ENCODE data around the gene CYSRT1. TPM values are rescaled to one million over a fixed set of nuclear protein-coding genes. Genes with fewer than 3 reads are reported as not detected.

CYSRT1 gene
- polyA plus RNA-seq, 1 experiment: 0.74 TPM

DNA sequence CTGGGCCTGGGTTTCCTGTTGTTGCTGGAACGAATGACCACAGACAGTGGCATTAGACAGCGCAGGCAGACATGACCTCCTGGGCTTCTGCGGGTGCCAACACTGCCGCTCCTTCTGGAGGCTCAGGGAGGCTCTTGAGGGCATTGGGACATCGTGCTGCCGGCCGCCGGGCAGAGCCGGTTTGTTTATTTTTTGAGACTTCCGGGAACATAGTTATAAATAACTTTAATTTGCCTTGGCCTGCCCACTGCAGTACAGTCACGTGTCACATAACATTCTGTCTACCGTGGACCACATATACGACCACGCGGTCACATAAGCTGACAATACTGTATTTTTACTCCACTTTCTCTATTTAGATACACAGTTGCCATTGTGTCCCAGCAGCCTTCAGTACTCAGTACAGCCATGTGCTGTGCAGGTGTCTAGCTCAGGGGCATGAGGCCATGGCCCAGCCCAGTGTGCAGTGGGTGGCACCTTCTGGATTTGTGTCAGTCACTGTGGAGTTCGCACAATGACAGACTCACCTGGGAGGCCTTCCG is 44.3 kb downstream of the CYSRT1 start:
- H3K4me3 ChIP-seq (ENCODE audit: low read depth, low read length): no peak overlapping the region
- ChIA-PET CTCF (interaction anchor here (0.7 to 1.3 kb wide), 3 partner anchors 28 to 403 kb away, joined by 3 to 4 read pairs (median 3); no protein-coding TSS in a partner anchor), POLR2A (no interaction called here)
- peak; percentile 51 for DNase-seq (ENCODE audit: low read depth)
- no peaks in the 10 kb centered on the region for H3K27me3 ChIP-seq (ENCODE audit: control insufficient read depth, insufficient read depth, low read length)
- peaks cover 31% of the 10 kb centered on the region for H3K36me3 ChIP-seq (ENCODE audit: control insufficient read depth, insufficient read depth, low read length)
- TF ChIP-seq, protein P1, sequence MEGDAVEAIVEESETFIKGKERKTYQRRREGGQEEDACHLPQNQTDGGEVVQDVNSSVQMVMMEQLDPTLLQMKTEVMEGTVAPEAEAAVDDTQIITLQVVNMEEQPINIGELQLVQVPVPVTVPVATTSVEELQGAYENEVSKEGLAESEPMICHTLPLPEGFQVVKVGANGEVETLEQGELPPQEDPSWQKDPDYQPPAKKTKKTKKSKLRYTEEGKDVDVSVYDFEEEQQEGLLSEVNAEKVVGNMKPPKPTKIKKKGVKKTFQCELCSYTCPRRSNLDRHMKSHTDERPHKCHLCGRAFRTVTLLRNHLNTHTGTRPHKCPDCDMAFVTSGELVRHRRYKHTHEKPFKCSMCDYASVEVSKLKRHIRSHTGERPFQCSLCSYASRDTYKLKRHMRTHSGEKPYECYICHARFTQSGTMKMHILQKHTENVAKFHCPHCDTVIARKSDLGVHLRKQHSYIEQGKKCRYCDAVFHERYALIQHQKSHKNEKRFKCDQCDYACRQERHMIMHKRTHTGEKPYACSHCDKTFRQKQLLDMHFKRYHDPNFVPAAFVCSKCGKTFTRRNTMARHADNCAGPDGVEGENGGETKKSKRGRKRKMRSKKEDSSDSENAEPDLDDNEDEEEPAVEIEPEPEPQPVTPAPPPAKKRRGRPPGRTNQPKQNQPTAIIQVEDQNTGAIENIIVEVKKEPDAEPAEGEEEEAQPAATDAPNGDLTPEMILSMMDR (IDR thresholded peaks at IDR 0.05; ENCODE audit: insufficient read depth, low read depth, low read length): no peak

- ChIA-PET POLR2A (no interaction called here), CTCF (no interaction called here)
- H3K27me3 ChIP-seq (ENCODE audit: control insufficient read depth, insufficient read depth, low read length): no peaks in the 10 kb centered on the region
- peaks cover 23% of the 10 kb centered on the region for H3K36me3 ChIP-seq (ENCODE audit: control insufficient read depth, insufficient read depth, low read length)
- no peak for DNase-seq (ENCODE audit: low read depth)
- TF ChIP-seq, protein P1 (IDR thresholded peaks at IDR 0.05; ENCODE audit: insufficient read depth, low read depth, low read length): no peak
- H3K4me3 ChIP-seq (ENCODE audit: low read depth, low read length): no peak overlapping the region
These were observed 46.1 kb downstream of the CYSRT1 start for GRCh38 chr9:137270929-137271695.

DNA sequence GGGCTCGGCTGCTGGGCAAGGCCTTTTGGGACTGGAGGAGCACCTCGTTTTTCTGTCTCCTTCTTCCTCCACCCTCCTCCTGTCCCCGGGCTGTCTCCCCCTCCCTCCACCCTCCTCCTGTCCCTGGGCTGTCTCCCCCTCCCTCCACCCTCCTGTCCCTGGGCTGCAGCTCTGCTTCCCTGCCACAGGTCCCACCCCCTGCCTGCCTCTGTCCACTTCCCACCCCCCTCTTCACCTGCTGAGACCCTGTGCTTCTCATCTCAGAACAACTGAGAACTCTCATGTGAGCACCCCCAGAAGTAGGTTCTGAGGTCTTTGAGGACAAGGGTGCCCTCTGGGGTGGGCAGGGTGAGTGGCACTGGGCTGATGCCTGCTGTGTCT is 46.7 kb downstream of the CYSRT1 start:
- TF ChIP-seq, protein P1 (IDR thresholded peaks at IDR 0.05; ENCODE audit: insufficient read depth, low read depth, low read length): no peak
- CTCF ChIA-PET: no interaction called here
- DNase-seq (ENCODE audit: low read depth): no peak
- Histone ChIP-seq H3K36me3 (ENCODE audit: control insufficient read depth, insufficient read depth, low read length) (peaks cover 22% of the 10 kb centered on the region), H3K27me3 (ENCODE audit: control insufficient read depth, insufficient read depth, low read length) (no peaks in the 10 kb centered on the region), H3K4me3 (ENCODE audit: low read depth, low read length) (no peak overlapping the region)
- POLR2A ChIA-PET: no interaction called here

GRCh38 chr9:137272241-137273094 is 47.5 kb downstream of the CYSRT1 start:
- DNase-seq (ENCODE audit: low read depth): no peak
- Histone ChIP-seq H3K36me3 (ENCODE audit: control insufficient read depth, insufficient read depth, low read length) (peaks cover 18% of the 10 kb centered on the region), H3K4me3 (ENCODE audit: low read depth, low read length) (no peak overlapping the region), H3K27me3 (ENCODE audit: control insufficient read depth, insufficient read depth, low read length) (no peaks in the 10 kb centered on the region)
- TF ChIP-seq, protein P1 (IDR thresholded peaks at IDR 0.05; ENCODE audit: insufficient read depth, low read depth, low read length): no peak
- ChIA-PET POLR2A (no interaction called here), CTCF (interaction anchor here (1.2 kb wide), 1 partner anchor 11 kb away, joined by 3 read pairs; no protein-coding TSS in a partner anchor)

DNA sequence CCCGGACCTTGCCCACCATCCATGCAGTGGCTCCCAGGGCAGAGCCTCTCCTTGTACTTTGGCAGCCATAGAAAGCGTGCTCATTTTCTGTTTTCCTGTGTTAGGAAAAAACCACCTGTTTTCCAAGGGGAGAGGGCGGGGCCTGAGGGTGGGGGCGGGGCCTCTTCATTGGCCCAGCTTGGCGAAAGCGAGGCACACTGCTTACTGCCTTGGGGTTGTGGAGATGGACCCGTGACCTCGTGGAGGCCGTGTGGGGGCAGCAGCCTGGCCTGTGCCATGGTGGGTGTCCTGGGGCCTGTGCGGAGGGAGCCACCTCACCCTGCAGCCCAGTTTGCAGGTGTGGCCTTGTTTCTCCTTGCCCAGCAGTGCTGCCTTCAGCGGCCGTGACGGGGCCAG is 48.1 kb downstream of the CYSRT1 start:
- H3K27me3 ChIP-seq (ENCODE audit: control insufficient read depth, insufficient read depth, low read length): no peaks in the 10 kb centered on the region
- POLR2A ChIA-PET: no interaction called here
- H3K36me3 ChIP-seq (ENCODE audit: control insufficient read depth, insufficient read depth, low read length): peaks cover 16% of the 10 kb centered on the region
- TF ChIP-seq, protein P1 (IDR thresholded peaks at IDR 0.05; ENCODE audit: insufficient read depth, low read depth, low read length): no peak
- no peak overlapping the region for H3K4me3 ChIP-seq (ENCODE audit: low read depth, low read length)
- CTCF ChIA-PET: interaction anchor here (1.2 kb wide), 1 partner anchor 11 kb away, joined by 3 read pairs; no protein-coding TSS in a partner anchor
- no peak for DNase-seq (ENCODE audit: low read depth)

Measured in BJ (cell line).